HepG2 (cell line): ENCODE measurements around the gene TBCE. TPM values are rescaled to one million over a fixed set of nuclear protein-coding genes. Genes with fewer than 3 reads are reported as not detected.

Experiments used
- ARID5B ChIP-seq: IDR thresholded peaks from 2 replicates; pipeline ENCODE4 v1.4.0; 2020; ENCODE audit warnings: mild to moderate bottlenecking, missing genetic modification reagents
- CEBPB ChIP-seq: IDR thresholded peaks from 2 replicates; pipeline ENCODE4 v1.6.1; 2011; ENCODE audit warnings: low read depth, low read length, improper control_type of control experiment, borderline replicate concordance
- CREM ChIP-seq, 2 experiments: sonication (generic) in 1 of 2; formaldehyde crosslinking in 1 of 2; IDR thresholded peaks; 2 replicates each; pipeline versions ENCODE4 v1.4.0 to v1.6.1; 2016 to 2020; ENCODE audit warnings: antibody characterized with exemption in 1 of 2, mild to moderate bottlenecking in 1 of 2, missing genetic modification reagents in 1 of 2
- ERF ChIP-seq: IDR thresholded peaks from 2 replicates; pipeline ENCODE4 v1.6.1; 2018; ENCODE audit warnings: missing biosample characterization, missing genetic modification reagents
- GABPB1 ChIP-seq: IDR thresholded peaks from 2 replicates; pipeline ENCODE4 v1.6.1; 2016; ENCODE audit warnings: mild to moderate bottlenecking, missing genetic modification reagents, moderate library complexity, missing compliant biosample characterization
- GATAD2A ChIP-seq: IDR thresholded peaks from 2 replicates; pipeline ENCODE4 v1.6.1; 2016
- HNF4G ChIP-seq, 2 experiments: sonication (generic) in 1 of 2; formaldehyde crosslinking in 1 of 2; IDR thresholded peaks; 2 replicates each; pipeline versions ENCODE4 v1.4.0 to v1.6.1; 2011 to 2020; ENCODE audit warnings: borderline replicate concordance in 2 of 2, low read depth in 2 of 2, mild to moderate bottlenecking in 2 of 2, low read length in 1 of 2, missing genetic modification reagents in 1 of 2, moderate library complexity in 1 of 2
- PPARG ChIP-seq: conservative IDR thresholded peaks from 2 replicates; pipeline ENCODE4 v1.6.1; 2016; ENCODE audit warnings: missing biosample characterization, missing genetic modification reagents
- RXRB ChIP-seq: IDR thresholded peaks from 2 replicates; pipeline ENCODE4 v1.6.1; 2016; ENCODE audit warnings: borderline replicate concordance, missing genetic modification reagents, missing compliant biosample characterization
- SMAD3 ChIP-seq: sonication (generic); formaldehyde crosslinking; IDR thresholded peaks from 2 replicates; pipeline ENCODE4 v1.4.0; 2020; ENCODE audit warnings: missing genetic modification reagents
- SOX6 ChIP-seq, 2 experiments: fragments of 450-650 bp in 1 of 2; sonication (generic) in 1 of 2; formaldehyde crosslinking in 1 of 2; IDR thresholded peaks; 2 replicates each; pipeline versions ENCODE4 v1.4.0 to v1.6.1; 2017 to 2020; ENCODE audit warnings: antibody characterized with exemption in 1 of 2, mild to moderate bottlenecking in 1 of 2, missing genetic modification reagents in 1 of 2
- ZMYM3 ChIP-seq: sonication (generic); formaldehyde crosslinking; IDR thresholded peaks from 2 replicates; pipeline ENCODE4 v1.5.1; 2020; ENCODE audit warnings: mild to moderate bottlenecking, missing genetic modification reagents
- ZNF18 ChIP-seq: sonication (generic); formaldehyde crosslinking; IDR thresholded peaks from 2 replicates; pipeline ENCODE4 v1.8.0; 2022; ENCODE audit warnings: mild to moderate bottlenecking, missing genetic modification reagents; ENCODE audit not compliant: insufficient replicate concordance
- ZNF280D ChIP-seq: sonication (generic); formaldehyde crosslinking; IDR thresholded peaks from 2 replicates; pipeline ENCODE4 v1.5.1; 2020; ENCODE audit warnings: mild to moderate bottlenecking, missing genetic modification reagents
- ZNF512 ChIP-seq: sonication (generic); formaldehyde crosslinking; IDR thresholded peaks from 2 replicates; pipeline ENCODE4 v1.4.0; 2020; ENCODE audit warnings: mild to moderate bottlenecking, missing genetic modification reagents
- ZNF598 ChIP-seq: sonication (generic); formaldehyde crosslinking; IDR thresholded peaks from 2 replicates; pipeline ENCODE4 v1.5.1; 2020; ENCODE audit warnings: mild to moderate bottlenecking, missing genetic modification reagents, borderline replicate concordance
- ZNF768 ChIP-seq: sonication (generic); formaldehyde crosslinking; IDR thresholded peaks from 2 replicates; pipeline ENCODE4 v1.4.0; 2020; ENCODE audit warnings: missing genetic modification reagents
- ZSCAN21 ChIP-seq: sonication (generic); formaldehyde crosslinking; IDR thresholded peaks from 2 replicates; pipeline ENCODE4 v1.8.0; 2022; ENCODE audit warnings: mild to moderate bottlenecking, missing genetic modification reagents, moderate library complexity, borderline replicate concordance
- polyA plus RNA-seq, 8 experiments: library from polyadenylated mRNA; depleted of rRNA in 3 of 8; stranded (reverse) in 7 of 8; unstranded in 1 of 8; fragments of >200 nt; fragmentation: Illumina TruSeq in 4 of 8; extraction: Trizol in 4 of 8; gene quantifications; 2 replicates each; pipeline versions ENCODE4 v1.2.1 to v1.2.3, GENCODE V29; 2011 to 2016; ENCODE audit warnings: low read depth in 4 of 8, missing spikeins in 1 of 8, mixed read lengths in 1 of 8; ENCODE audit not compliant: insufficient read depth in 1 of 8
- total RNA-seq, 5 experiments: library from RNA; depleted of rRNA; stranded (reverse); fragments of >200 nt; fragmentation: Illumina TruSeq; extraction: Trizol; gene quantifications; 2 replicates each; pipeline ENCODE4 v1.2.3, GENCODE V29; 2016; ENCODE audit warnings: low read depth in 1 of 5

TBCE gene
- total and polyA plus RNA-seq, 2 of the 13 experiments (the other 11 are each of a cell fraction or from before 2014, with no cell fraction given), result 25.6 to 31.1 TPM

- TF ChIP-seq HNF4G (IDR thresholded peaks at IDR 0.05; ENCODE audit: borderline replicate concordance, low read depth, low read length) (0 out of 2 replicates have a peak, but pooled peaks have one; percentile 23), HNF4G (CRISPR knock-in tag; IDR thresholded peaks at IDR 0.05; ENCODE audit: borderline replicate concordance, low read depth) (no peak), GABPB1 (CRISPR knock-in tag) (0 out of 2 replicates have a peak, but pooled peaks have one; percentile 3), ERF (peak; percentile 71; the same call in 1 of the 2 replicates), ZSCAN21 (CRISPR knock-in tag) (0 out of 2 replicates have a peak, but pooled peaks have one; percentile 24), ZNF598 (CRISPR knock-in tag) (no peak), ZNF280D (CRISPR knock-in tag) (peak; percentile 47; the same call in 1 of the 2 replicates), RXRB (CRISPR knock-in tag) (peak; percentile 81), ARID5B (CRISPR knock-in tag) (peak; percentile 69), PPARG (CRISPR knock-in tag) (peak; percentile 39; the same call in 1 of the 2 replicates), GATAD2A (peak; percentile 76), SOX6 (IDR thresholded peaks at IDR 0.05) (no peak), SOX6 (CRISPR knock-in tag; IDR thresholded peaks at IDR 0.05) (peak; percentile 68), ZNF768 (peak; percentile 73; the same call in 1 of the 2 replicates), CREM (IDR thresholded peaks at IDR 0.05) (peak; percentile 45; the same call in 1 of the 2 replicates), CREM (CRISPR knock-in tag; IDR thresholded peaks at IDR 0.05) (no peak), ZNF18 (peak; percentile 35), CEBPB (peak; percentile 61; the same call in 1 of the 2 replicates), SMAD3 (CRISPR knock-in tag) (peak; percentile 79; the same call in 1 of the 2 replicates), ZNF512 (CRISPR knock-in tag) (no peak), ZMYM3 (CRISPR knock-in tag) (peak; percentile 84)
Measured at GRCh38 chr1:235408503-235408960, 41.3 kb downstream of the TBCE start (continued).
